ENCODE results near the gene RNF7.
"Not testable (repeated sequence)": the region's sequence is repeated elsewhere in the genome, so short reads cannot be mapped to it uniquely, and the experiment has no call there.

Gene RNF7

DNA sequence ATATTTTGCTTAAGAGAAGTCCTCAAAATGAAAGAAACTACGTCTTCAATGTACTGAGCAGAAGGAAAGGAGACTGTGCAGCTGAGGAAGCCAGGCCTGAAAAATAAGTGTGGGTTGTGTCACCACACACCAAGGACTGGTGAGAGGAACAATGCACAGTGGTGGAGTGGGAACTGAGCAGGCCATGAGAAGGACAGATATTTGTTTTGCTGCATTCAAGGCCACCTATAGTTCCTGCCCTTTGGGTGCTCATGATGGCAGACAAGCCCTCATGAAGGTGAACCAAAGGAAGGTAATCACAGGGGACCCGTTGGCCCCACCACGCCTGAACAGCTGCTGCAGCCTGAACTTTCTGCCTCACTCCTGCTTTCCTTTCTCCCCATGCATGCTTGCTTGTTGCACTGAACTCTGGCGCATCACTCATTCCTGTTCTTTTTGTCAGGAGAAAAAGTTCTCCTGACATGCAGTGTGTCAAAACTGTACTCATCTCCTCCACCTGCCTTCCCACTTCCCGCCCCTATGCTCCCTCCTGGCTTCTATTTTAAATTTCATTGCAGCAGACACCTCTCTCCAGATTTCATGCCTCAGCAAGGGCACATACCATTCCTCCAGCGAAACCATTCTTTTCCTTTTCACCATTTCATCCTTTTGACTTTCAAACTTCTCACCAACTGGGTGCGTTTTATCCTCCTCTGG lies 2.2 kb upstream of the RNF7 start:
- no peak for DNase-seq

DNA sequence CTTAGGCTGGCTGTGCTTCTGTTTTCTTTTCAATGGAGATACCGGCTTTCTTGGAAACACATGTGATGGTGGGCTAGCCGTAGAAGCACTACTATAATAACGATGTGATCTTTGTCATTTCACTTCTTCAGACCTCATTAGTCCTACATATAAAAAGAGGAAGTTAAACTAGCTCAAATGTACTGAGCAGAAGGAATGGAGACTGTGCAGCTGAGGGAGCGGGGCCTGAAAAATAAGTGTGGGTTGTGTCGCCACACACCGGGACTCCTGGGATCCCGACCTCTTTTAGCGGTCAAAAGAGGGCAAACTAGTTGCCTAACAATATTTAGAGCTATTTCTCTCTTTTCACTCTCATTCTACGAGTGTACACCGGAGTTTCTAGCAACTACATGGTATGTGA lies 1.0 kb upstream of the RNF7 start:
- no peak for DNase-seq

DNA sequence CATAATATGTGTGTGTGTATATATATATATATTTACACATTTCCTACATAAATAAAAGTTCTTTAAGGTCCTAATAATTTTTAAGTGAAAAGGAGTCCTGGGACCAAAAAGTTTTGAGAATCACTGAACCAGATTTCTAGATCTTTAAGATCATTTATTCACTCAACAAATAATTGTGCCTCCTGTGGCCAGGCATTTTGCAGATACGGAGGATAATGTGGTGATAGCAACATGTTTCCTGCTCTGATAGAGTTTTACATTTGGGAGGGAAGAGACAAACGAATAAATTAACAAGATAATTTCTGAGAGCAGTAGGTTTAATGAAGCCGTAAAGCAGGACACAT lies 448 bp upstream of the RNF7 start:
- no peak for DNase-seq

DNA sequence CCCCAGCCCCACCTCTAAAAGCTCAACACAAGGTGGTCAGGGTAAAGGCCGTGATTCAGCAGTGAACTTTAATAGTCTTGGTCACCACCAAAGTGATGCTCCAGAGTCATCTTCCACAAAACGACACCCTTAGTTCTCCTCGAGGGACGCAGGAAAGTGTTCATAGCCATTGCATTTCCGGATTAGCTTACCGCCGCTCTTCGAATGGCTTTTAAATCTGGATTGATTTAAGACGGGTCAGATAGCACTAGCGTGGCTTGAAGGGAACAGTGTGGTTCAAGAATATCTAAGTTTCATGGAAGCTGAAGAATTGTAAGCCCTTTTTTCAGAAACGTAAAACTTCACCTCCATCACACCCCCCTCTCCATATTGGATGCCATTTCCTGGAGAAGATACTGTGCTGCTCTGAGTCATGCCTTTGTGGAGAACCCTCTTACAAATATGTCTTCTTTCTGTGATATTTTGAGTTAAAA lies 829 bp downstream of the RNF7 start:
- peak; percentile 82 for DNase-seq

DNA sequence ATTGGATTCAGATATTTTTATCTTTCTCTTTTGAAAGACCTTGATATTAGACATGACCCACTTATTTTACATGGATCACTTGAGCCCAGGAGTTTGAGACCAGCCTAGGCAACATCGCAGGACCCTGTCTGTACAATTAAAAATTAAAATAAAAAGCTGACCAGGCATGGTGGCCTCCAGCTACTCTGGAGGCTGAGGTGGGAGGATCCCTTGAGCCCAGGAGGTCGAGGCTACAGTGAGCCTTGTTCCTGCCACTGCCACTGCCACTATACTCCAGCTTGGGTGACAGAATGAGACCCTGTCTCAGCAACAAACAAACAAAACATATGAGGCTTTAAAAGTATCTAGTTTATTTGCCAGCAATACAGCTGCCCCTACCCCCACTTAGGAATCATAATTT lies 1.6 kb downstream of the RNF7 start:
- peak; percentile 16 for DNase-seq

DNA sequence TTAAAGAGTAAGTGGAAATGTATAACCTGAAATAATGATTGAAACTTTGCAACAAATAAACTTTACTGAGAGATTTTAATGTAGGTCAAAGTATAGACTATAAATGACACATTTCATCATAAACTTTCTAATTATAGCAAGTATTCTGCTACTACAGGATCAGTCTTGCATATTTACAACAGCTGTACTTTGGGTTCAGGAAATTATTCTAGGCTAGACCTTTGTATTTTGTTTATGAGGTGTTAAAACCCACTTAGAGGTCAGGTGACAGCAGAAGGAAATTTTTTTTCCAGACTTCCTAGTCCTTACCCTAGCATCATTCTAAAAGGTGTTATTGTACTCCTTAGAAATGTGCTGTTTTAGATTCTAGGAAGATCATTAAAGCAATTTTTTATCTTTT lies 2.3 kb downstream of the RNF7 start:
- DNase-seq = no peak

DNA sequence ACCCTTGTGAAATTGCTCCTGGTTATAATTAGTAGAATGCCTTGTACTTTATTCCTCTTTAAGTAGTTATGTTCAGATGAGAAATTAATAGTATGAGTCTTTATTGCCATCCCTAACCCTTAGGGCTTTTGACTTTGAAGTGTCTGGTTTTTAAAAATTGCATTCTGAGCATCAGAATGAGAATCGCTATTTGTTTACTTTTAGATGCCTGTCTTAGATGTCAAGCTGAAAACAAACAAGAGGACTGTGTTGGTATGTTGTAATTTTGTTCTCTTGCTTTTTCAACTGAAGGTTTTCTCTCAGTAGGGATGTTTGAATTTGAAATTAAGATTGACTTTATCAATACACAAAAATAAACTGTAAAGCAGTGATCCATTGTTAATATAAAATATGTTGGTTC lies 5.2 kb downstream of the RNF7 start:
- DNase-seq = no peak

DNA sequence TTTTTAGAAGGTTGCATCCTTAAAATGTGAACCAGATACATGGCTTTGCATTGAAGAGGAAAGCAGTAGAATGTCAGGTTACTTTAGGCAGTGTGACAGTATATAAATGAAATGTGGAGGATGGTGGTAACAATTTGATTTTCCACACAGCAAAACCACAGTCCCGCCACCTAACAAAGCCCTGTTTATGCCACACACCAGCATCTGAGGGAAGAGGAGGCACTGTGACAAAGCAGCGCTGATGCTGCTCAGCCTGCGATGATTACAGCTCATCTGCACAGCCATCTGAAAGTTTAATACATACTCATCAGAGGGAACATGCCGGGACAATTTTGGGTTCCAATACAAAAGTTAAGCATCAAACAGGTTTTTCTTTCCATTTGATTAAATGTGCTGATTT lies 8.9 kb downstream of the RNF7 start:
- DNase-seq = no peak

DNA sequence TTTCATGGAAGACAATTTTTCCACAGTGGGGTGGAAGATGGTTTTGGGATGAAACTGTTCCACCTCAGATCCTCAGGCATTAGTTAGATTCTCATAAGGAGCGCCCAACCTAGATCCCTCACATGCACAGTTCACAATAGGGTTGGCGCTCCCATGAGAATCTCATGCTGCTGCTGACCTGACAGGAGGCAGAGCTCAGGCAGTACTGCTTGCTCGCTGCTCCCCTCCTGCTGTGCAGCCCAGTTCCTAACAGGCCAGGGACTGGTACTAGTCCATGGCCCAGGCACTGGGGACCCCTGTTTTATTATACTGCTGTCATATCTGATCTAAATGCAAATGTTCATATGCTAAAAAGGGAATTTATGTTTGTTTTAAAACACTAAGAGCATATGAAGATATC lies 15.3 kb downstream of the RNF7 start:
- DNase-seq = no peak

DNA sequence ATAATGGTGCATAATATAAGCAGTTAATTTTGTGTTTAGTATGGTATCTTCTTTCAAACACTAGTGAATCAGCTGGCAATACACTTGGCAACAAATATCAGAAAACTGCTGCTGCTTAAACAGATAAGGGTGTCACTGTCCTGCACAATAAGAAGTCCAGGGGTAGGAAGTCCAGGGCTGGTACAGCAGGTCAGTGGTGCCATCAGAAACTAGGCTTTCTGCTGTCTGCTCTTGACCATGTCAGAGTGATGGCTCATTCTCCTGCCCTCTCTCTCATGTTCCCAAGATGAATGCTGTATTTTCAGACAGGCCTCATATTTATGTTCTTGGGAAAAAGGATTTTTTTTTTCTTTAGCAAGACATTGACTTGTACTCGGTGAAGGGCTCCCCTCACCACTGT lies 15.9 kb downstream of the RNF7 start:
- DNase-seq = no peak

DNA sequence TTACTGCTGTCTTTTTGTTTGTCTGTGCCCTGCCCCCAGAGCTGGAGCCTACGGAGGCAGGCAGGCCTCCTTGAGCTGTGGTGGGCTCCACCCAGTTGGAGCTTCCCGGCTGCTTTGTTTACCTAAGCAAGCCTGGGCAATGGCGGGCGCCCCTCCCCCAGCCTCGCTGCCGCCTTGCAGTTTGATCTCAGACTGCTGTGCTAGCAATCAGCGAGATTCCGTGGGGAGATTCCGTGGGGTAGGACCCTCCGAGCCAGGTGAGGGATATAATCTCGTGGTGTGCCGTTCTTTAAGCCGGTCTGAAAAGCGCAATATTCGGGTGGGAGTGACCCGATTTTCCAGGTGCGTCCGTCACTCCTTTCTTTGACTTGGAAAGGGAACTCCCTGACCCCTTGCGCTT lies 24.5 kb downstream of the RNF7 start:
- not testable (repeated sequence) for DNase-seq

DNA sequence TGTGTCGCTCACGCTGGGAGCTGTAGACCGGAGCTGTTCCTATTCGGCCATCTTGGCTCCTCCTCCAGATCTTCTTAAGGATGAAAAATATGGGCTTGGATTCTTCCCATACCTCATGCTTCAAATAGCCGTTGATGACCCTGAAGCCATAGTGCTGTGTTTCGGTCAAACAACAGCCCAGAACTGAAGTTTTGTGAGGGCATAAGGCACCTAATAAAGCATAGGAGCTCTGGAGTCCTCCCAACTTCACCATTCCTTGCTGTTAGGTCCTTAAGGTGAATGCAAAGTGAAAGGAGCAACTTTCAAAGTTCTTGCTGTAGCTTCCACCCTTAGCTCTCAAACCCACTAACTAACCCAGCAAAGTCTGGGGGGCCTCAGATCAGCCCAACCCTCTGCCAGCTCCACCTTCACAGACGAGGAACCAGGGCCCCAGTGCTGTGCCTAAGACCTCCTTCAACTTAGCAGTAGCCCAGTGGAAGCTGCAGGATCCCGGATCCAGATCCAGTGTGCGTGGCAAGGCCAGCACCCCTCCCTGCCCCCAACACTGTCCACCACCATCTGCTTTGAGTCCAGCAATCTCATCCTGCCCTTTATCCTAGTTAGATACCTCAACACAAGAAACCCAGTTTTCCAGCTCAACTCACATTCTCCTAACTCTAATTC lies 25.1 kb downstream of the RNF7 start, which contains the start of gene GRK7:
Gene GRK7, plus strand, starts transcription at position 321 of the 663 bp plus-strand sequence. CDS start 14,877 bp downstream, outside the sequence.
- no peak for DNase-seq

DNA sequence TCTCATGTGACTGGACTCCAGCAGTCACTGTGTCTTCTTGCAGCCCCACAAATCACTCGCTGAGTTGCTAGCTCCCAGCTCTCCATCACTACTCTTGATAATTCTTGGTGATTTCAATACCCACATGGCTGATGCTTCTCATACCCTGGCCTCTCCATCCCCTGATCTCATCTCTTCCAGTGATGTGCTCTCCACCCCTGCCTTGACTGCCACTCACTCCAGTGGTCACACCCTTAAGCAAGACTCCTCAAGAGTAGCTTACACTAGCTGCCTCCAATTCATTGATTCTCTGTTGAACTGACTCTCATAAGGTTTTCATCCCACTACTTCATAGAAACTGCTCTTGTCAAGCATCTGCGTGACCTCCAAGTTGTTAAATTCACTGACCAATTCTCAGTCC lies 25.9 kb downstream of the RNF7 start:
- no peak for DNase-seq

DNA sequence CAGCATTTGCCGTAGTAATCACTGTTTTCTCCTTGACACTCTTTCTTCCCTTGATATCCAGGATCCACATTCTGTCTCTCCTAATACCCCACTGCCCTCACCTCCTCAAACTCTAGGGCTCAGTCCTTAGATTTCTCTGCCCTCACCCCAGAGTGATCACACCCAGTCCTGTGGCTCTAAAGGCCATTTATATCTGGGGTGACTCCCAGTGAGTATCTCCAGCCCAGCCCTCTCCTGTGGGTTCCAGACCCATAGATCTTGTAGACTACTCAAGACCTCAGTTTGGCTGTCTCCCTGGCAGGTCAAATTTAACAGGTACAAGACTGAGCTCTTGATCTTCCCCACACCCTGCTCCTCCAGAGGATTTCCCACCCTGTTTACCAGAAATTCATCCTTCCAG lies 26.4 kb downstream of the RNF7 start:
- DNase-seq = no peak

DNA sequence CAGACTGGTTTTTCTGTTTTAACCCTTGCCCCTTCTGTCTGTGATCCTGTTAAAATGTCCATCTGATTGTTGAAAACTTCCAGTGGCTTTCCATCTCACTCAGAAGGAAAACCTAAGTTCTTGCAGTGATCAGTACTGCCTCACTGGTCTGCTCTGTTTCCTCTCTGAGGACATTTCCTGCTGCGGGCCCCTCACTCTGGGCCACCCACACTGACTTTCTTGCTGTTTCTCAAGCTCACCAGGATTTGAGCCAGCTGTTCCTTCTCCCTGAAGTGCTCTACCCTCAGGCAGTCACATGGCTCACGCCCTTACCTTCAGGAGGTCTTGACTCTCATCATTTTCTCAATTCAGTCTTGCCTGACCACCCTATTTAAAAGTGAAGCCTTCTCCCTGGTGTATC lies 26.9 kb downstream of the RNF7 start:
- DNase-seq = no peak

DNA sequence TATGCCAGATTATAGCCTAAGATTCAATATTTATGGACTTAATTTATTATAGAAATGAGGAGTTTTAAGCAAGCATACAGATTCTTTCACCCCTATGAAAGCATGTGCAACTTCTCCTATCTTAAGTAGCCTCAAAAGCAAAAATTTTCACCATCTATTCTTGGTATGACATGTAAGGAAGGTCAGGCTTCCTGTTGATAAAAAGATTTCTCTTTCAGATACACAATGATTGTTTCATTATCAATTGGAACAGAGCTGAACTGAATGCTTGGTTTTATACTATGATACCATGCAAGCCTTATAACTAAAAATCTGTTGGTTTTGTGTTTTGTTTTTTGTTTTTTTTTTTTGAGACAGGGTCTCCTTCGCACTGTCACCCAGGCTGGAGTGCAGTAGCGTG lies 29.0 kb downstream of the RNF7 start:
- no peak for DNase-seq

DNA sequence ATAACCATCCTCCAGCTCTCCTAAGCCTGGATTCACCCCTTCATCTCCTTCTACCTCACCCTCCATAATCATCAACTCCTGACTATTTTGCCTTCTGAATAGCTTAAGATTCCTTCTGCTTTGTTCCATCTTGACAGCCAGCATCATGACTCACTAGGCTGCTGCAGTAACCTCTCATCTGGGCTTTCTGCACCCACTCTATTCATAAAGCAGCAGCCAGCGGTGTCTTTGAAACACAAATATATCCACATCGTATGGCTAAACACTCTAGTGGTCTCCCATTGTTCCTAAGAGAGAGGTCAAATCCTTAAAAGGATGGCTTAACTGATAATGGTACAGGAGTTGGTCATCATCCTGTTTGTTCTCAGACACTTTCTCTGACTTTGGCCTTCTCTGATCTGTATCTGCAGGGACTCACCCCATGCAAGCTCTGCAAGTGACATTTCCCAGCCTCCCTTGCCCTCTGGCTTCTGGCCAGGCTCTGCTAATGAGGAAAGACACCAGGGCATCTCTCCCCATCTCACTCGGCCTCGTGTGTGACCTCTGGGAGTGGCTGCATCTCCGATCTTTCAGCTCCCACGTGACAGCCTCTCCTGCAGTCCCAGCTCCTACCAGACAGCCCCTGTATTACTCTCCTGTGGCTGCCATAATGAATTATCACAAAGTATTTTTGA lies 31.3 kb downstream of the RNF7 start:
- DNase-seq = peak; percentile 65

DNA sequence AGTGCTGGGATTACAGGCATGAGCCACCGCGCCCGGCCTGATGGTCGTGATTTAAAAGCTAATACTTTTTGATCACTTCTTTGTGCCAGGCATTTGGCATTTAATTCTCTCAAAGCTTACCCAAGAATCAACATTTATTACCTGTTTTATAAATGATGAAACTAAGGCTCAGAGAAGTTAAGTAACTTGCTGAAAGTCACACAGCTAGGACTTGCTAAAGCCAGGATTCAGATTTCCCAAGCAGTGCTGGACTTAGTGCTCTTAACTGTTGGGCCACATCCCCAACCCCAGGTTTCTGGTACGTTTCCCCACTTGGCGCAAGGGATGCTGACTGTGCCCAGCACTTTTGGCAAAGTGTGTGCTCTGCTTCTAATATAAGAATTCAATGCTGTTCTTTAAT lies 35.6 kb downstream of the RNF7 start:
- no peak for DNase-seq

DNA sequence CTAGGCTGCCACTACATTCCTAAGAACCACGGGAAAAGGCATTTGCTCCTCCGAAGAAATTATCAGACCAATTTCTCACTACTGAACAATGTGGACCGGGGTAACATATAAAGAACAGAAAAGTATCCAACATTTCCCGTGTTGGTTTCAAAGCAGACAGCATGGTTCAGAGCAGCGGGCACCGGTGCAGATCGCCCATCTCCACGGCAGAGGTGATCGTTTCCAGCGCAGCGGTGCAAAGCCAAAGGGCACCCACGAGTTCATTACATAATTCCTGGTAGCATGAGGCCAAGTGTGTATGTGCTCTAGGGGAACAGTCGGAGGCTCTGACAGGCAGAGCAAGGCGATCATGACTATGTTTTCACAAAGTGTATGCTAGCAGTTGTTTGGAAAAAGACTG lies 38.3 kb downstream of the RNF7 start:
- DNase-seq = no peak

DNA sequence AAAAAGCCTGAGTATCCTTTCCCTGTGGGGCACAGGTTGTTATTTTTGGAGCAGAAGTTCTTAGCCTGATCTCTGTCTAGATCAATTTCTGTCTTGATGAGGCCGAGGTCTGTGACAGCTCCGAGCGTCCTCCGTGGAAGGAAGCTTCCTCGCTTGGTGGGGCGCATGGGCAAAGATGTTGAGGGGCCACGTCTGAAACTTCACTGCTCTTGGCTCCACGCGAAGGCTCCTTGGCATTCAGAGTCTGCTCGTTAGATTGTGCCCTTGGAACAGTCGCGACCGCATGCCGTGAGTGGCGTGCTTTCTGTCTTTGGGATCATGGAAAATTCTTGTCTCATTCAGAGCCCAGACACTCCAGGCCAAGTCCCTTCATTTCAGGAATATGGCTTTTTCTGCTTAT lies 38.8 kb downstream of the RNF7 start:
- DNase-seq = no peak

DNA sequence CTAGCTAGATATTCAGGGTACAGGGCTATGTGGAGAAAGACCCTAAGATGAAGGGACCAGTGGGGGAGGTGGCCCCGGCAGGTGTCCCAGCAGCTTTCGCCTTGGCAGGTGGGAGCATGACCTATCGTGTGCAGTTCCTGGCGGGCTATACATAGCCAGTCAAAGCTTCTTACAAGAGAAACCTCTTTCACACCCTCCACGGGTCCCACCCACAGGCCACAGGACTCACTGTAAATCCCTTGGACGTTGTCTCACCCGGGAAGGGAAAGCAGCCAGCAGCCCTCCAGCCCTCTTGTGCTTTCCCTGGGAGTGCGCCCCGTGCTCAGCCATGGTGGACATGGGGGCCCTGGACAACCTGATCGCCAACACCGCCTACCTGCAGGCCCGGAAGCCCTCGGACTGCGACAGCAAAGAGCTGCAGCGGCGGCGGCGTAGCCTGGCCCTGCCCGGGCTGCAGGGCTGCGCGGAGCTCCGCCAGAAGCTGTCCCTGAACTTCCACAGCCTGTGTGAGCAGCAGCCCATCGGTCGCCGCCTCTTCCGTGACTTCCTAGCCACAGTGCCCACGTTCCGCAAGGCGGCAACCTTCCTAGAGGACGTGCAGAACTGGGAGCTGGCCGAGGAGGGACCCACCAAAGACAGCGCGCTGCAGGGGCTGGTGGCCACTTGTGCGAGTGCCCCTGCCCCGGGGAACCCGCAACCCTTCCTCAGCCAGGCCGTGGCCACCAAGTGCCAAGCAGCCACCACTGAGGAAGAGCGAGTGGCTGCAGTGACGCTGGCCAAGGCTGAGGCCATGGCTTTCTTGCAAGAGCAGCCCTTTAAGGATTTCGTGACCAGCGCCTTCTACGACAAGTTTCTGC lies 40.1 kb downstream of the RNF7 start:
- no peak for DNase-seq

DNA sequence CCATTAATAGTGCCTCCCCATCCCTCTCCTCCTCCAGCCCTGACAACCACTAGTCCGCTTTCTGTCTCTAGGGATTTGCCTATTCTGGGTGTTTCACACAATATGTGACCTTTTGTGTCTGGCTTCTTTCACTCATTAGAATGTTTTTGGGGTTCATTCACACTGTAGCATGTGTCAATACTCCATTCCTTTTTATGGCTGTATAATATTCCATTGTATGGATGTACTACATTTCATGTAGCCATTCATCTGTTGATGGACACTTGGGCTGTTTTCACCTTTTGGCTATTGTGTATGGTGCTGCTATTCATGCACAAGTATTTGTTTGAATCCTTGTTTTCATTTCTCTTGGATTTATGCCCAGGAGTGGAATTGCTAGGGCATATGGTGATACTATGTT lies 41.6 kb downstream of the RNF7 start:
- no peak for DNase-seq

DNA sequence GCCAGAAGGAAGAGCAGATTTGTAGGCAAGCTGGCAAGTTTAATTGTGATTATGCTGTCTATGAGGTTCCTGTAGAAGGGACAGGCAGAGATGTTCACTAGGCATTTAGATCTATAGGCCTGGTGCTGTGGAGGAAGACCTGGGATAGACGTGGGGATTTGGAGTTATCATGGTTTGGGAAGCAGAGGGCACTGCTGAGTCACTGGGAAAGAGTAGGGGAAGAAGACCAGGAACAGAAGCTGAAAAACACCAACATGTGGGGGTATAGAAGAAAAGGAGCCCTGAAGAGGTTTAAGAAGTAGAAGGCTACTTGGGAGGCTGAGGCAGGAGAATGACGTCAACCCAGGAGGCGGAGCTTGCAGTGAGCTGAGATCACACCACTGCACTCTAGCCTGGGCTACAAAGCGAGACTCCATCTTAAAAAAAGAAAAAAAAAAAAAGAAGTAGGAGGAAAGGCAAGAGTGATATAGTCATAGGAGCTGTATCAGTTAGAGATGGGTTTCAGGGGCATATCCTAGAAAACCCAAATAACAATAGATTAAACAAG lies 44.4 kb downstream of the RNF7 start:
- no peak for DNase-seq

Measured in eye (tissue), 1 donor.